Measurements from ENCODE around the gene MC4R.
"Not testable (repeated sequence)": the region's sequence is repeated elsewhere in the genome, so short reads cannot be mapped to it uniquely, and the experiment has no call there.

Gene MC4R

DNA sequence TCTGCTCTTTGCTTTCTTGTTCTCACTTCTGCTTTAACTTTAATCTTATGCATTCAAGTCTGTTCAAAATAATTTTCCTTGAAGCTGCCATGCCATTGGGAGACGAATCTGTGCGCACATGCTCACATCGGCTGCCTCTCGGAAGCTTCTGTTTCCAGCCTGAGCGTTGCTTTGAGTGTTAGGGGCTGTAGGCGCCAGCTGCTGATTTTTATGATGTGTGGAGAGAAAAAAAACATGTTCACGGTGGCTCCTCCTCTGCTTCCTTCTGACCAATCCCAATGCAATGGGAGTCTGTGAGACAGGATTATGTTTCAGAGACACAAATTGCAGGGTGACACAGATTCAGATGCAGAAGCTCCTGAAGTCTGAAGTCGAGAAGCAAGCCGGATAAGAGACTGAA lies at the start of gene MC4R:
Gene MC4R (minus strand): TSS at position 180 of the 400 bp plus-strand sequence. CDS start 426 bp downstream, outside the sequence.
- H3K4me3 ChIP-seq (ENCODE audit: low read length) = no peak within 1 kb of the TSS
- no peak for TF ChIP-seq ZNF274 (IDR thresholded peaks at IDR 0.05; ENCODE audit: low read depth, low read length)

DNA sequence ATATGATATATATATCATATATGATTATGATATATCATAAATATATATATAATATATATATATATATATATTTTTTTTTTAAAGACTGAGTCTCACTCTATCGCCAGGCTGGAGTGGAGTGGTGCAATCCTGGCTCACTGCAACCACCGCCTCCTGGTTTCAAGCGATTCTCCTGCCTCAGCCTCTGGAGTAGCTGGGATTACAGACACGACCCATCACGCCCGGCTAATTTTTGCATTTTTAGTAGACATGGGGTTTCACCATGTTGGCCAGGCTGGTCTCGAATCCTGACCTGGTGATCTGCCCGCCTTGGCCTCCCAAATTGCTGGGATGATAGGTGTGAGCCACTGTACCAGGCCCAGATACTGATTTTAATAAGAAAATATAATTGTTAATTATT lies 49.7 kb upstream of the MC4R start:
- H3K4me3 ChIP-seq (ENCODE audit: low read length) = not testable (repeated sequence)

DNA sequence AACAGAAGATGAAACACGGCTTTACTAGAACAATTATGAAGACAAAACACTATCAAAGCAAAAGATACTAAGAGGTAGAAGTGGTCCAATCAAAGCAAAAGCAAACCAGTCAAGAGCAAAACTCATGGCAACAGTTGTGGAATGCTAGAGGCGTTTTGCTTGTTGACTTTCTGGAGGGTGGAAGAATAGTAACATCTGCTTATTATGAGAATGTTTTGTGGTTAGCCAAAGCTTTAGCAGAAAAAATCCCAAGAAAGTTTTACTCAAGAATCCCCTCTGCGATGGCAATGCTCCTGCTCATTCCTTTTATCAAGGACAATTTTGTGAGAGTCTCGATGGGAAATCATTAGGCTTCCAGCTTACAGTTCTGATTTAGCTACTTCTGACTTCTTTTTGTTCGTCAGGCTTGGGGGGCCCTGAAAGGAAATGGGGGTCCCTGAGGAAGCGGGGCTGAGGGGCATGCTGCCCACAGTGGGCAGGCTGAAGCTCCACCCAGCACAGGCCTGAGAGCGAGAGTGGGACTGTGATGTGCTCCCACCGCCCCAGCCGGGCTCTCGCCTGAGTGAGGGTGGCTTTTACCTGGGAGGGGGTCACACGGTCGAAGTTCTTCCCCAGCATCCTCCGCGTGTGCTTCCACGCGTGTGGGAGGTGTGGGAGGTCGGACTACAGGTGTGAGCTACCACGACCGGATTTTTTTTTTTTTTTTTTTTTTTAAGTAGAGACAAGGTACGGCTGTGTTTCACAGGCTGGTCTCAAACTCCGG lies 49.0 kb upstream of the MC4R start:
- H3K4me3 ChIP-seq (ENCODE audit: low read length) = no peak overlapping the region
- TF ChIP-seq ZNF274 (IDR thresholded peaks at IDR 0.05; ENCODE audit: low read depth, low read length) = no peak

DNA sequence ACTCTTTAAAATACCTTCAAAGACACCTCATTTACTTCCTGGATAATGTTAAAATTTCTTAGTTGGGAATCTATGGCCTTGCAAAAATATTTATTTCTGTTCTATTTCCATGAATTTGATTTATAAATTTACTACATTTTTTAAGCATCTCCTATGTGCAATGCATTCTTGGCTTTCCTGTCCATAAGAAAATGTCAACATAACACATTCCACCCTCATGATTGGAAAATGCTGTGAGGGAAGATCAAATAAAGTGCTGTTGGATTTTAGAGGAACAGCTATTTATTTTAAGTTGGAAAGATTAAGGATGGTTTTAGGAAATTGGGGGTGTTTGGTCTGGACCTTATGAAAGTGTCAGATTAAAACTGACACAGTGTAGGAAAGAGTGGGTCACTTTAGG lies 45.4 kb upstream of the MC4R start:
- TF ChIP-seq ZNF274 (IDR thresholded peaks at IDR 0.05; ENCODE audit: low read depth, low read length) = no peak
- H3K4me3 ChIP-seq (ENCODE audit: low read length) = no peak overlapping the region

DNA sequence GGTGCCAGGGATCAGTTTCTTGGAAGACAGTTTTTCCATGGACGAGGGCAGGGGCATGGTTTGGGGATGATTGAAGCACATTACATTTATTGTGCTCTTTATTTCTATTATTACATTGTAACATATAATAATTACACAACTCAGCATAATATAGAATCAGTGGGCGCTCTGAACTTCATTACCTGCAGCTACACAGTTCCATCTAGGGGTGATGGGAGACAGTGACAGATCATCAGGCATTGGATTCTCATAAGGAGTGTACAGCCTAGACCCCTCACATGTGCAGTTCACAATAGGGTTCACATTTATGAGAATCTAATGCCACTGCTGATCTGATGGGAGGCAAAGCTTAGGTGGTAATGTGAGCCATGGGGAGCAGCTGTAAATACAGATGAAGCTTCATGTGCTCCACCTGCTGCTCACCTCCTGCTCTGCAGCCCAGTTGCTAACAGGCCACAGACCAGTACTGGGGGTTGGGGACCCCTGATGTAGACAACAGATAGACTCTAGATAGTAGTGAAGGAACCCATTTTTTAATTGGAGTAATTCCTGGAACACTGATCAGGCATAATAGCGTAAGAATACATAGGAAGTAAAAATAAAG lies 41.5 kb upstream of the MC4R start:
- no peak overlapping the region for H3K4me3 ChIP-seq (ENCODE audit: low read length)

DNA sequence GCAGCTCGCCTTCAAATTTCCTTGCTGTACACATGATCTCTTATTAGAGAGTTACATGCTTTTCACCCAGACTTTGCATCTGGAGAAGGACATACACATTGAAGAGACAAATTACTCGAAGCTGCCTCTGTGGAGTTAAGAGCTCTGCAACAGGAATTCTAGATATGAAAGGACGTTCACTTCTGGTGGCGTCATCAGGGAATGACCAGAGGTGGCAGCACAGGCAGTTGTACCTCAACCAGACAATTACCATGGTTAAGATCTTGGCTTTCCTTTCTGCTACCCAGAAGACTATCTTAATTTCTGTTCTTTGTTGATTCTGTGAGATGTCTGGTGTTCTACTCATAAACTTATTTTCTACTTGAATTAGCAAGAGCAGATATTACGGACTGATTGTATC lies 39.1 kb upstream of the MC4R start:
- TF ChIP-seq ZNF274 (IDR thresholded peaks at IDR 0.05; ENCODE audit: low read depth, low read length) = no peak
- H3K4me3 ChIP-seq (ENCODE audit: low read length) = no peak overlapping the region

More for the DNA sequence above, 41.5 kb upstream of the MC4R start:
- no peak for TF ChIP-seq ZNF274 (IDR thresholded peaks at IDR 0.05; ENCODE audit: low read depth, low read length)

DNA sequence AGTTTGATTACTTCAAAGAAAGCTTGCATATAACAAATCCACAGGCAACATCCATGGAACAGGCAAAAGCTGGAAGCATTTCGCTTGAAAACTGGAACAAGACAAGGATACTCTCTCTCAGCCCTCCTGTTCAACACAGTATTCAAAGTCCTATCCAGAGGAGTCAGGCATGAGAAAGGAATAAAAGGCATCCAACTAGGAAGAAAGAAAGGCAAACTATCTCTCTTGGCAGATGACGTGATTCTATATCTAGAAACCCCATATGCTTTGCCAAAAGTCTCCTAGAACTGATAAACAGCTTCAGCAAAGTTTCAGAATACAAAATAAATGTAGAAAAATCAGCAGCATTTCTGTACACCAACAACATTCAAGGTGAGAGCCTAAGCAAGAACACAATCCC lies 34.1 kb upstream of the MC4R start:
- H3K4me3 ChIP-seq (ENCODE audit: low read length) = no peak overlapping the region
- no peak for TF ChIP-seq ZNF274 (IDR thresholded peaks at IDR 0.05; ENCODE audit: low read depth, low read length)

DNA sequence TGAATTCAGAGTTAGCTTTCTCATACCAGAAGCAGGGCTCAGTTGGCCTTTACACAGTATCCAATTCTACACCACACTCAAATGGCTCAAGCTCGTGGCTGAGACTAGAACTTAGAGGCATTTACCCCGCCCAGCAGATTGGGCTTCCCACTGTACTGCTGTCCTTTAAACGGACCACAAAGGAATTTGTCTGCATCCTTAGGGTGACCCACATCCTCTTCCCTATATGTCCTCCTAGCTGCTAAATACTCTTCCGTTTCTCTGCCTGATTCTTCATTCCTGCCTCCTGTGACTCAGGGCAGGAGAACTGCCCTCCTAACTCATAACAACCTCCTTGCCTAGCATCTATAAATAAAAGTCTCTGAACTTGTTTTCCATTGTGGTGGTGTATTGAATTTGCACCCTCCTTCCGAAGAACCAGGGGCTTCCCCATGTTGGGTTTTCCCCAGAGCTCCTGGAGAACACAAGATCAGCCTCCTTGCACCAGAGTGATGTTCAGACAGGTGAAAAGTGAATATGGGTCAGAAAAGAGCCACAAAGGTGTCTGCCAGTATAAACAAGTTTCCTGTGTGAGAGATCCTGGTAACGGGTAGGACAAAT lies 32.0 kb upstream of the MC4R start:
- H3K4me3 ChIP-seq (ENCODE audit: low read length) = no peak overlapping the region
- no peak for TF ChIP-seq ZNF274 (IDR thresholded peaks at IDR 0.05; ENCODE audit: low read depth, low read length)

DNA sequence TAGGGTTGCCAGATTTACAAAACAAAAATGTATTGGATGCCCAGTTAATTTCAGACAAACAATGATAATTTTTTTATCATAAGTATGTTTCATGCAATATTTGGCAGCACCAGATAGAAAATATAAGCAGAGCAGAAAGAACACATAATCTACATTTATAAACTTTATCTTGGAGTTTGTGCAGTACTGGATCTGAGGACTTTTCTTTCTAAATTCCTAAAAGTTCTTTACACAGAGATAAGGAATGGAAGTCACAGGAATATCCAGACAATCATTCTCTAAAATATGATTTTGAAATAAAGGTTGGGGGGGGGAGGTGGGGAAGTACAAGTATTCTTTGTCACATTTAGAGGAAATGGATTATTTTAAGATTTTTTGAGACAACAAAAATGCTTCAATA lies 28.8 kb upstream of the MC4R start:
- no peak overlapping the region for H3K4me3 ChIP-seq (ENCODE audit: low read length)
- TF ChIP-seq ZNF274 (IDR thresholded peaks at IDR 0.05; ENCODE audit: low read depth, low read length) = no peak

DNA sequence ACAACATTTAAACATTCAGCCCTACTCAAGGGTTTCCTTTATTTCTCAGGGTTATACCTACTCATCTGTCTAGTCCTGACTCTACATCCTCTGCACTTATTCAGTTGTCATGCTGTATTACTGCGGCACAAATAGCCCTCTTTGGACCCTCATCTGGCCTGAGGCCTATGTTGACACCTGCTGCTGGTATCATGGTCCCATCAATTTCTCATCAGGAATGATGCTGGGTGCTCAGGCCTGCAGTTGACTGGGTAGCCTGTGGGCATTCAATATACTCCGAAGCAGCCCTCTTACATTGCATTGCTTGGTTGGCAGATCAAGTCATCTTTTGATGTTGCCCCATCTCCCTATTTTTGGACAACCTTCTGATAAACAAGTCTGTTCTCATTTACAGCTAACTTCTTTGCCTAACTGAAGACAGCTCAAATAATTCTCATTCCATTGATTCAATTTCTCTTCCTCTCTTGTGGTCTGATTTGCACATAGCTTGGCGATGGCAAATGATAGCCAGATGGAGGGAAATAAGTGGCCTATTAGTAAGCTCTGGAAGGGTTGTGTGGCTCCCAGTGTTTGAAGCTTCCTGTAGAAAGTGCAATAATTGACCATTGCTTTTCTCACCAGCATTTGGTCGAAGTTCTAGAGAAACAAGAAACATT lies 19.1 kb upstream of the MC4R start:
- H3K4me3 ChIP-seq (ENCODE audit: low read length) = no peak overlapping the region
- TF ChIP-seq ZNF274 (IDR thresholded peaks at IDR 0.05; ENCODE audit: low read depth, low read length) = no peak

DNA sequence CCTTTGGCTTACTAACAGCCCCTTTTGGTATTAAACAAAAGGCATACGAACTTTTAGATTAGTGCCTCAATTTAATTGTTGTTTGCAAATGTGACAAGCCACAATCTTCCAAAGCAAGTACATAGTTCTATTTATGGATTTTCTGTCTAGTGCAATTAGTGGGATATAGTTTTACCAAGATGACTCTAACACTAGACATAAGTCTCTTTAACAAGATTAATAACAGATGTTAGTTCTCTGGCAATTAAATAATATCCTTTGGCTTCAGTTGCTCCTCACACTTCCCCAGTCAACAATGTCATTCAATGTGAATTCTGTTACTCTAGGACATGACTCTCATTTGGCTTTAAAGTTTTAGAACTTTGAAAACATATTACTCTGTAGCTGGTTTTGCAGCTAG lies 16.7 kb upstream of the MC4R start:
- no peak for TF ChIP-seq ZNF274 (IDR thresholded peaks at IDR 0.05; ENCODE audit: low read depth, low read length)
- no peak overlapping the region for H3K4me3 ChIP-seq (ENCODE audit: low read length)

DNA sequence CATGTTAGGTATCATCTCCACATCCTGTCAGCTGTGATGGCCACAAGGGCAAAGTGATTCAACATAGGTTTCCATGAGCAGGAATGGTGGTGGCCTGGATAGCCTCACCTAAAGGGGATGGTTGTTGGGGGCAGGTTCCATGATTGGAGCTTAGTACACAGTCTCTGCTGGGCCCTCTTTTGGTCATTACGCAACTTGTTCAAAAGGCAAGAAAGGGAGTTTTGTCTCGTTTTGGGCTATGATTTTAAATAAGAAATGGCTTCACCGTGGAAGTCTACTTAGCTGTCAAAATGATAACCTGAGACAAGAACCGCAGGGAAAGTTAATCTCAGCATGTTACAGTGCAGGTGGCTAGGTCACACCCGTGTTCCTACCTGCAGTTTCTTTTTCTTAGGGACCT lies 13.1 kb upstream of the MC4R start:
- no peak overlapping the region for H3K4me3 ChIP-seq (ENCODE audit: low read length)
- no peak for TF ChIP-seq ZNF274 (IDR thresholded peaks at IDR 0.05; ENCODE audit: low read depth, low read length)

DNA sequence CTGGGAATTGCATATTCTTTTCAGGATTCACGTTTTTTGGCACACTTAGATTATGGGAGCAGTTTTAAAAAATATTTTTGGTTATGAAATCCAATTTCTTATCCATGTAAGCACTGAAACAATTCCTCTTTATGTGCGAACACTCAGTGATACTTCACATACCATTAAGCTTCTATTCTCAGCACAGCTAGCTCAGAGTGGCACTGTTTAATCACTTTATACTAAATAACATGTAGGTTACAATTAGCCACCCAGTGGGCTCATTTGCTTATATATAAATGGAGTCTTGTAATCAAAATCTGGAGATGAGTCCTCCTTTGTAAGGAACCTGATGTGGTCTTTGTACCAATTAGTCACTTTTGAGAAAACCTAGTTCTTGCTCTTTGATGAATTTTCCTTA lies 11.3 kb upstream of the MC4R start:
- TF ChIP-seq ZNF274 (IDR thresholded peaks at IDR 0.05; ENCODE audit: low read depth, low read length) = no peak
- H3K4me3 ChIP-seq (ENCODE audit: low read length) = no peak overlapping the region

DNA sequence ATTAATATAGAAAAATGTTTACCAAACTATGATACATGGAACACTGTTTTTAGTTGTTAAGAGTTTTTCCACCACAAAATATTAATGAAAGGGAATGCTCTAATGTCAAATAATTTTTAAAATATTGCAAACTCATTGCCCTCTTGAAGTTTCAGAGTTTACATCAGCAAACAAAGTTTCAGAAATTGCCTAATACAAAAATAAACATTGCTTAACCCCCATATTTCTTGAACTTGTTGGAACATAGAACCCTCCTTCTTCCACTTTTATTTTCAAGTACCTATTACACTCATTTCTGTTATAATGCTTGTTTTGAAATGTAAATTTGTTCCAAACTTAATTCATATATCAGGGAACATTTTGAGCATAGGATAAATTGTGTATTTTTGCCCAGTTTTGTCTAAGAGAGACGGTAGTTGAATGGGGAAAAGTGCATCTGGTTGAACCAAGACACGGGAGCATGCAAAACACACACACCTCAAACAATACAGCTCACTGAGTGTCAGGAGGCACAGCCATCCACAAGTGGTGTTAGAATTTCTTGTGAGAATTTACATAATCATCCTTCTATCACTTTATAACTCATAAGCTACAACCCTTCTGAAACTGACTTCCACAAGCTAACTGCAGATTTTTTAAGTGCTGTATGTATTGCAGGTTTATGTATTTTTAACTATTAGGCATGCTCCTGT lies 5.3 kb upstream of the MC4R start:
- H3K4me3 ChIP-seq (ENCODE audit: low read length) = no peak overlapping the region
- no peak for TF ChIP-seq ZNF274 (IDR thresholded peaks at IDR 0.05; ENCODE audit: low read depth, low read length)

All from GM08714 (cell line).